A549 (cell line): Measurements from ENCODE around the gene CDK11B. TPM values are rescaled to one million over a fixed set of nuclear protein-coding genes. Genes with fewer than 3 reads are reported as not detected.
A peak's percentile ranks its signal among the peaks of the same experiment; 100 is the strongest.

Experiments used
- ATAC-seq, 2 experiments: fragments of 200-7000 bp in 1 of 2; fragments of >200 bp in 1 of 2; cut with Nextera tagmentation in 1 of 2; cut with Tn5 transposase in 1 of 2; 3 replicates each; pipeline versions ENCODE4 v1.8.0 to v1.9.1; 2018 to 2020; ENCODE audit warnings: mild to moderate bottlenecking in 1 of 2, moderate library complexity in 1 of 2
- CTCF ChIA-PET: fragments of 300-600 bp; sonication (Branson Sonifier 250); formaldehyde crosslinking; extraction: SDS; loops from one replicate; lab custom pipeline; 2021; ENCODE audit warnings: antibody characterized with exemption, inconsistent platforms; lab: Yijun Ruan, JAX
- POLR2A ChIA-PET: fragments of 350-600 bp; formaldehyde crosslinking; extraction: SDS; loops from one replicate; lab custom pipeline; 2021; ENCODE audit warnings: antibody characterized with exemption, inconsistent platforms; lab: Yijun Ruan, JAX
- DNase-seq, 2 experiments: peaks; one replicate each; pipeline versions ENCODE4 v3.0.0 to v3.0.0-alpha.2; 2011 to 2016; ENCODE audit warnings: low read depth in 1 of 2, low spot score in 1 of 2
- FAIRE-seq: peaks from 2 replicates; lab custom pipeline; 2011; peaks lifted over from hg19 to GRCh38; lab: Jason Lieb, UNC
- H3K27ac ChIP-seq, 2 experiments: fragments of >200 bp; sonication (Bioruptor Twin); formaldehyde crosslinking; 3 replicates each; pipeline ENCODE4 v1.5.1; 2016 to 2017
- H3K4me1 ChIP-seq: fragments of >200 bp; sonication (Bioruptor Twin); formaldehyde crosslinking; 3 replicates; pipeline ENCODE4 v1.6.1; 2016
- H3K4me2 ChIP-seq: fragments of >200 bp; sonication (Bioruptor Twin); formaldehyde crosslinking; 3 replicates; pipeline ENCODE4 v1.6.1; 2016
- H3K4me3 ChIP-seq: fragments of >200 bp; sonication (Bioruptor Twin); formaldehyde crosslinking; 3 replicates; pipeline ENCODE4 v1.5.1; 2016
- H3K9me3 ChIP-seq: fragments of >200 bp; sonication (Bioruptor Twin); formaldehyde crosslinking; 3 replicates; pipeline ENCODE4 v1.6.1; 2016
- ATOH8 ChIP-seq: fragments of 250-450 bp; sonication (Bioruptor Pico); IDR thresholded peaks from 2 replicates; pipeline ENCODE4 v1.5.0; 2020; ENCODE audit warnings: low read depth, mild to moderate bottlenecking, moderate library complexity
- CBX8 ChIP-seq: fragments of 200-600 bp; sonication (generic); IDR thresholded peaks from 2 replicates; pipeline ENCODE4 v1.6.1; 2016
- CTCF ChIP-seq: fragments of >200 bp; sonication (Bioruptor Twin); formaldehyde crosslinking; IDR thresholded peaks from 3 replicates; pipeline ENCODE4 v1.5.1; 2016
- E2F6 ChIP-seq: IDR thresholded peaks from 2 replicates; pipeline ENCODE4 v1.6.1; 2012; ENCODE audit warnings: low read depth, borderline replicate concordance
- EHF ChIP-seq: fragments of 250-450 bp; sonication (Bioruptor Pico); IDR thresholded peaks from 2 replicates; pipeline ENCODE4 v1.5.0; 2020; ENCODE audit warnings: mild to moderate bottlenecking
- FOSB ChIP-seq: fragments of 250-450 bp; sonication (Bioruptor Pico); IDR thresholded peaks from 2 replicates; pipeline ENCODE4 v1.5.0; 2020; ENCODE audit warnings: mild to moderate bottlenecking, moderate library complexity
- FOSL2 ChIP-seq, 2 experiments: fragments of 450-650 bp in 1 of 2; fragments of >200 bp in 1 of 2; sonication (Bioruptor Twin) in 1 of 2; formaldehyde crosslinking; IDR thresholded peaks; 2 replicates each; pipeline versions ENCODE4 v1.5.0 to v1.6.1; 2016 to 2020; ENCODE audit warnings: mild to moderate bottlenecking in 1 of 2, moderate library complexity in 1 of 2
- HES2 ChIP-seq: fragments of >200 bp; sonication (Bioruptor Twin); formaldehyde crosslinking; IDR thresholded peaks from 2 replicates; pipeline ENCODE4 v1.6.1; 2016
- KDM1A ChIP-seq: fragments of 200-600 bp; sonication (generic); IDR thresholded peaks from 2 replicates; pipeline ENCODE4 v1.6.1; 2016; ENCODE audit warnings: low read depth, mild to moderate bottlenecking
- MAX ChIP-seq: IDR thresholded peaks from 2 replicates; pipeline ENCODE4 v1.6.1; 2012
- NR3C1 ChIP-seq: fragments of >200 bp; sonication (Bioruptor Twin); formaldehyde crosslinking; IDR thresholded peaks from 3 replicates; pipeline ENCODE4 v1.6.1; 2017
- POLR2A ChIP-seq: IDR thresholded peaks from 2 replicates; pipeline ENCODE4 v1.6.1; 2012; ENCODE audit warnings: mild to moderate bottlenecking, low read length
- POLR2AphosphoS2 ChIP-seq: conservative IDR thresholded peaks from 2 replicates; pipeline ENCODE4 v1.6.1; 2012; ENCODE audit warnings: low read length, improper control_type of control experiment, inconsistent platforms
- REST ChIP-seq: fragments of 200-600 bp; sonication (generic); IDR thresholded peaks from 2 replicates; pipeline ENCODE4 v1.6.1; 2016; ENCODE audit warnings: antibody characterized with exemption, mild to moderate bottlenecking, moderate library complexity
- RFX5 ChIP-seq: fragments of 450-650 bp; IDR thresholded peaks from 2 replicates; pipeline ENCODE4 v1.7.1; 2014; ENCODE audit warnings: antibody characterized with exemption, mild to moderate bottlenecking, moderate library complexity
- SMC3 ChIP-seq: fragments of >200 bp; sonication (Bioruptor Twin); formaldehyde crosslinking; IDR thresholded peaks from 3 replicates; pipeline ENCODE4 v1.6.1; 2018; ENCODE audit warnings: inconsistent platforms
- TFCP2L1 ChIP-seq: fragments of 250-450 bp; sonication (Bioruptor Pico); IDR thresholded peaks from 2 replicates; pipeline ENCODE4 v1.5.0; 2021; ENCODE audit warnings: mild to moderate bottlenecking
- TP53 ChIP-seq: fragments of 250-450 bp; sonication (Bioruptor Pico); IDR thresholded peaks from 2 replicates; pipeline ENCODE4 v1.5.0; 2021; ENCODE audit warnings: mild to moderate bottlenecking, moderate library complexity
- ZNF302 ChIP-seq: fragments of 250-450 bp; sonication (Bioruptor Pico); IDR thresholded peaks from 2 replicates; pipeline ENCODE4 v1.9.0; 2021; ENCODE audit warnings: inconsistent platforms, mild to moderate bottlenecking, moderate library complexity
- WGBS: methylation state at CpG from one replicate; pipeline ENCODE4 v1.1.6; 2017; ENCODE audit errors: missing lambda C conversion rate; 5-methylcytosine and 5-hydroxymethylcytosine counted together
- polyA plus RNA-seq, 4 experiments: library from polyadenylated mRNA; depleted of rRNA in 3 of 4; stranded (reverse); fragments of >200 nt; fragmentation: RNase III in 1 of 4; extraction: RNeasy Plus Mini Kit Qiagen cat#74134 plus additional on column Dnase treatment in 1 of 4; gene quantifications; 2 replicates in 3 of 4; 3 replicates in 1 of 4; pipeline ENCODE4 v1.2.3, GENCODE V29; 2011 to 2017

CDK11B gene
- polyA plus RNA-seq, 2 of the 4 experiments (the other 2 are of a cell fraction), result 7.6 to 33.8 TPM

GRCh38 chr1:1666526-1666925 is 7.7 kb upstream of the CDK11B start:
- Histone ChIP-seq H3K4me2 (no peak overlapping the region), H3K27ac (no peak overlapping the region), H3K4me3 (no peak overlapping the region), H3K4me1 (no peaks in the 10 kb centered on the region)
- CTCF ChIA-PET, result interaction anchor here (0.8 to 1.2 kb wide), 3 partner anchors 13 to 57 kb away, joined by 3 to 4 read pairs (median 3); no protein-coding TSS in a partner anchor
- no peak for ATAC-seq
- WGBS, result no CpG with 5 or more reads among the region's 15 CpGs
- no peak for FAIRE-seq
- no peak for TF ChIP-seq KDM1A
- no peak for TF ChIP-seq POLR2A
- no peak for TF ChIP-seq TP53 (CRISPR knock-in tag)
- no peak for TF ChIP-seq SMC3
- TF ChIP-seq CTCF, result no peak
- no peak for TF ChIP-seq EHF (CRISPR knock-in tag)
- no peak for TF ChIP-seq NR3C1
- no peak for TF ChIP-seq FOSB (CRISPR knock-in tag)
- TF ChIP-seq ZNF302, result no peak
- no peak for TF ChIP-seq E2F6
- TF ChIP-seq RFX5, result no peak
- no peak for TF ChIP-seq CBX8
- no peak for TF ChIP-seq REST
- no peak for TF ChIP-seq HES2
- TF ChIP-seq, all 56 proteins: peak for 0
- POLR2A ChIA-PET, result no interaction called here
- DNase-seq, result no peak
- no peaks in the 10 kb centered on the region for H3K9me3 ChIP-seq

- no peak overlapping the region for H3K27ac ChIP-seq
- TF ChIP-seq ATOH8 (CRISPR knock-in tag) (no peak), CBX8 (no peak), TFCP2L1 (no peak), POLR2AphosphoS2 (no peak), CTCF (peak; percentile 32; the same call in 2 of the 3 replicates), FOSL2 (IDR thresholded peaks at IDR 0.05) (no peak), FOSL2 (CRISPR knock-in tag; IDR thresholded peaks at IDR 0.05) (no peak), MAX (no peak)
- 87% methylated on average over 24 of the region's 25 CpGs for WGBS
- H3K4me1 ChIP-seq, result no peaks in the 10 kb centered on the region
- no peaks in the 10 kb centered on the region for H3K9me3 ChIP-seq
- ChIA-PET POLR2A (no interaction called here), CTCF (interaction anchor here (0.6 to 1.2 kb wide), 5 partner anchors 12 to 56 kb away, joined by 3 to 5 read pairs (median 3); no protein-coding TSS in a partner anchor)
- no peak for FAIRE-seq
- no peak overlapping the region for H3K4me2 ChIP-seq
- no peak overlapping the region for H3K4me3 ChIP-seq
- DNase-seq, result peak in 1 of 2 experiments; percentile 14
- peak in 1 of 2 experiments; percentile 73; a peak in 3 of 6 replicates for ATAC-seq
These were observed 7.0 kb upstream of the CDK11B start for GRCh38 chr1:1665815-1666251.
